IPS DF 4.7 (cell line): Measurements from ENCODE around the gene MFNG.

ENCODE experiments used
- DNase-seq: peaks from one replicate; pipeline ENCODE4 v3.0.0-alpha.2; 2013; ENCODE audit warnings: low spot score; ENCODE audit errors: extremely low read depth

Gene MFNG

GRCh38 chr22:37449331-37450001, 36.7 kb downstream of the MFNG start:
- DNase-seq: no peak

- DNase-seq: no peak
Measured at GRCh38 chr22:37448516-37449127, 37.6 kb downstream of the MFNG start.

GRCh38 chr22:37445501-37445900, 40.7 kb downstream of the MFNG start:
- no peak for DNase-seq

- no peak for DNase-seq
Measured at GRCh38 chr22:37443977-37444376, 42.2 kb downstream of the MFNG start.

DNA sequence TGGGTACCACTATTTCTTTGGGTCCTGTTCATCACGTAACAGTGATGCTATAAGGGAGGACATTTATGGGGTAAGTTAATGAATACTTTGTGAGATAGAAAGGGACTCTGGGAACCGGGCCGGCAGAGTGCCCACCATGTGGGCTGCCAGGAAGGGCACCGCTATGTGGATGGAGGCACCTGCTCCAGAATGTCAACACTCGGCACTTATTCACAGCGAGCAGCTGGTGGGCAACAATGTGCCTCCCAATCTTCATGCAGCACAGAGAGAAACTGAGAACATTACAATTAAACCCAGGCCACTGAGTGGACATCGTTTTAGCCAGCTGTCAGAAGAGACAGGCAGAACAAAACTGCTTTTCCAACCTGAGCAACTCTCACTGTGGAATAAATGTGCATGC, 43.1 kb downstream of the MFNG start:
- no peak for DNase-seq

DNA sequence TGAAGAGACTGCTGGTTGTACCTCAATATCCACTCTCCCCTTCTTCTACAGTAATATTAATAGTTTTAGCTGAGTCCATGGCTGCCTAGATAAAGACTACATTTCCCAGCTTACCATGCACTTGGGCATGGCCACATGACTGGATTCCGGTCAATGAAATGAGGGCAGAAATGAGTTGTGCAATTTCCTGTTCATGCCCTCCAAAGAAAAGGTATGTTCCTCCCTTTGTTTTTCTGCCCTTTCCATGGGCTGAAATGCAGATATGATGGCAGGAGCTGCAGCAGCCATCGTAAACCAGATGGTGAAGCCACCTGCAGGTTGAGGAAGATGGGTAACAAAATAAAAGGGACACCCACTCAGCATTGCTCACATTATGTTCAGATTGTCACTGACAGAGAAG, 43.6 kb downstream of the MFNG start:
- DNase-seq: no peak

DNA sequence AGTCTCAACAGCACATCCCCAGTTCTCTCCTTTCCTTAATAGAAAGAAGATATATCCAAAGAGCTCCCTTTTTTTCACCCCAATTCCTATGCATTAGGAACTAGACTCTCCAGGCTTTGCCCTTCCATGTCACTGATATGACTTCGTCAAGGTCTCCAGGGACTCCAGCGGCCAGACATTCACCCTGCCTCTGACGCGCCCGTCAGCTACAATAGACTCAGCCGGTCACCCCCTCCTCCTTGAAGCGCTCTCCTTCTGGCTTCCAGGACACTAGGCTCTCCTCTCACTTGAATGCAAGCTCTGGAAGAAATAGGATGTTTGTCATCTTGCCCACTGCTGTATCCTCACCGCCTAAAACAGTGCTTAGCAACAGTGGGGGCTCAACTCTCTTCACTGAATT, 44.0 kb downstream of the MFNG start:
- no peak for DNase-seq

GRCh38 chr22:37440875-37441274, 45.3 kb downstream of the MFNG start:
- no peak for DNase-seq

DNA sequence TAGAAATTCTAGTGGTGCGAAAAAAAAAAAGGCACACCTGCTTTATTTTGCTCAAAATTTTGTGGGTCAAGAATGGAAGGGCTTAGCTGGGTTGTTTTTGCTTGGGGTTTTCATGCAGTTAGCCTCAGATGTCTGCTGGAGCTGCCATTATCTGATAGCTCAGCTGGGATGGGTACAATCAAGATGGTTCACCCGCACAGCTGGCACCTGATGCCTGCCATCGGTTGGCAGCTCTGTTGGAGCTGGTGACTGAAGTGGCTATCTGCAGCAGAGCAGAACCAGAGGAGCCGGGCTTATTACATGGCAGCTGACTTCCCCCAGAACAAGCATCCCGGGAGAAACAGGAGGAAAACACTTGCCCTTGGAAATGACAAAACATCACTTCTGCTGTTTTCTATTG, 46.8 kb downstream of the MFNG start:
- DNase-seq: no peak

- DNase-seq: no peak
Measured at GRCh38 chr22:37435970-37436603, 50.1 kb downstream of the MFNG start.

- no peak for DNase-seq
Measured at GRCh38 chr22:37433786-37434185, 52.4 kb downstream of the MFNG start.

- no peak for DNase-seq
Measured at GRCh38 chr22:37432708-37433054, 53.5 kb downstream of the MFNG start.

- no peak for DNase-seq
Measured at GRCh38 chr22:37431801-37432707, 54.1 kb downstream of the MFNG start.

GRCh38 chr22:37431366-37431765, 54.8 kb downstream of the MFNG start:
- DNase-seq: no peak

GRCh38 chr22:37430941-37431340, 55.2 kb downstream of the MFNG start:
- DNase-seq: no peak

DNA sequence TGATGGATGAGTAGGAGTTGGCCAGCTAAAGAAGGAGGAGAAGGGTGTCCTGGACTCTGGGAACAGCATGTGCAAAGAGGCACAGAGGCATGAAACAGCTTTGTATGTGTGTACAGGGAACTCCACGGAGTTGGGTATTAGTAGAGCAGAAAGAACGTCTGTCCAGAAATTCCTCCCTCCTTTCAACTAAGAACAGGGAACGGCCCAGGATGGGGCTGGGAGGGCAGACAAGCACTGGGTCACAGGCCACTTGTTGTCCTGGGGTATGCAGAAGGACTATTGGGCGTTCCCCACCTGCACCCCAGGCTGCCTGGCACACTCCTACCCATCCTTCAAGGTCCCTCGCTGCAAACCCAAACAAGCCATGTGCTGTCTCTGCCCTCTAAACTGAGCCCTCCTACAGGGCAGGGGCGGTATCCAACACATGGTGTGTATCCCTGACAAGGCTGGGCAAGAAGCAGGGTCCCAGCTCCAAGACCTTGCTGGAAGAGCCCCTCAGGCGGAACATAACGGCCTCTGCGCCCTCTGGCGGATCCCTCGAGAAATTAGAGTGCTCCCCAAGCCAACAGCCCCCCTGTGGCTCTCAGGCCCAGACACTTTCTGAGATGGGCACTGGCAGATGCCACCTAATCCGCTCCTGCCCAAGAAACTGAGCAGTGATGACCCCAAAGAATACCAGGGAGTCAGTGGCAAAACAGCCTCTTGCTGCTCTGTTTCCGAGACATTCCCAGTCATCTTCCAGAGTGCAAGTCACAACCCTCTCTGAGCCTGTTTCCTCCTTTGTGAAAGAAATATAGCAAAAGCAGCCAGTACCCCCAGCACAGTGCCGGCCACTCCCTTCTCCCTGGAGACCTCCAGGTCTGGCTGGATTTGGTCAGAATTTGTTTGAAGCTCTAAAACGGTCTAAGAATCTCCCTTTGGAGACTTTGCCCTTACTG, 57.3 kb downstream of the MFNG start:
- no peak for DNase-seq

- DNase-seq: no peak
Measured at GRCh38 chr22:37427711-37428635, 58.2 kb downstream of the MFNG start.

- DNase-seq: no peak
Measured at GRCh38 chr22:37427135-37427710, 59.0 kb downstream of the MFNG start, which contains the start of gene ELFN2. Gene ELFN2, minus strand, starts transcription at chr22:37427479. Its CDS starts 51,945 bp downstream, at chr22:37375534.

- DNase-seq: no peak
Measured at GRCh38 chr22:37426706-37427134, 59.5 kb downstream of the MFNG start.
